KG1 (cell line): ENCODE results near the gene GOLPH3.
"Not testable (repeated sequence)": the region's sequence is repeated elsewhere in the genome, so short reads cannot be mapped to it uniquely, and the experiment has no call there.

Source experiments
- DNase-seq: peaks from one replicate; lab custom pipeline; 2025; lab: John Stamatoyannopoulos, UW

GOLPH3 gene

GRCh38 chr5:32174011-32174870 is at the start of gene GOLPH3:
TSS of gene GOLPH3 (minus strand) at chr5:32174319. CDS start at chr5:32174034, 285 bp downstream.
- DNase-seq = peak; percentile 67

- DNase-seq = no peak
Measured at GRCh38 chr5:32222723-32223470, 48.8 kb upstream of the GOLPH3 start.

- DNase-seq = peak; percentile 31
Measured at GRCh38 chr5:32217886-32218396, 43.8 kb upstream of the GOLPH3 start.

- DNase-seq = not testable (repeated sequence)
Measured at GRCh38 chr5:32214344-32214743, 40.2 kb upstream of the GOLPH3 start.

GRCh38 chr5:32210151-32210550 is 36.0 kb upstream of the GOLPH3 start:
- no peak for DNase-seq

GRCh38 chr5:32208837-32209236 is 34.7 kb upstream of the GOLPH3 start:
- DNase-seq = not testable (repeated sequence)

- no peak for DNase-seq
Measured at GRCh38 chr5:32207355-32207634, 33.2 kb upstream of the GOLPH3 start.

- DNase-seq = no peak
Measured at GRCh38 chr5:32206509-32207354, 32.6 kb upstream of the GOLPH3 start.

GRCh38 chr5:32206053-32206452 is 31.9 kb upstream of the GOLPH3 start:
- no peak for DNase-seq

GRCh38 chr5:32202394-32202793 is 28.3 kb upstream of the GOLPH3 start:
- DNase-seq = no peak

GRCh38 chr5:32201122-32201753 is 27.1 kb upstream of the GOLPH3 start:
- DNase-seq = no peak

GRCh38 chr5:32197032-32197431 is 22.9 kb upstream of the GOLPH3 start:
- no peak for DNase-seq

- DNase-seq = no peak
Measured at GRCh38 chr5:32195265-32195664, 21.1 kb upstream of the GOLPH3 start.

- DNase-seq = peak; percentile 80
Measured at GRCh38 chr5:32193591-32193990, 19.5 kb upstream of the GOLPH3 start.

- no peak for DNase-seq
Measured at GRCh38 chr5:32190095-32190494, 16.0 kb upstream of the GOLPH3 start.

GRCh38 chr5:32187675-32188074 is 13.6 kb upstream of the GOLPH3 start:
- DNase-seq = no peak

GRCh38 chr5:32182463-32183063 is 8.4 kb upstream of the GOLPH3 start:
- no peak for DNase-seq

GRCh38 chr5:32173267-32174010 is 680 bp downstream of the GOLPH3 start:
- DNase-seq = peak; percentile 24

- no peak for DNase-seq
Measured at GRCh38 chr5:32172923-32173266, 1.2 kb downstream of the GOLPH3 start.

- DNase-seq = not testable (repeated sequence)
Measured at GRCh38 chr5:32172186-32172911, 1.8 kb downstream of the GOLPH3 start.
